NB4 (cell line): ENCODE data around the gene ACOT9.

ENCODE experiments used
- DNase-seq: peaks from one replicate; pipeline ENCODE4 v3.0.0; 2010; ENCODE audit warnings: low read depth
- H3K4me3 ChIP-seq: one replicate; pipeline ENCODE4 v1.5.1; 2011; ENCODE audit warnings: mild to moderate bottlenecking, low read depth, low read length, moderate library complexity
- MYC ChIP-seq: IDR thresholded peaks from 2 replicates; pipeline ENCODE4 v1.6.1; 2011; ENCODE audit warnings: low read depth, low read length
- POLR2A ChIP-seq: IDR thresholded peaks from 2 replicates; pipeline ENCODE4 v1.6.1; 2011; ENCODE audit warnings: mild to moderate bottlenecking; ENCODE audit not compliant: insufficient read length; ENCODE audit errors: extremely low read depth
- TF ChIP-seq, protein P1 (sequence below): IDR thresholded peaks from 2 replicates; pipeline ENCODE4 v1.6.1; 2011; ENCODE audit warnings: low read depth, low read length
- TF ChIP-seq, protein P2 (sequence below): IDR thresholded peaks from one replicate; pipeline ENCODE4 v1.5.1; 2012; ENCODE audit warnings: low read depth, low read length

Gene ACOT9

DNA sequence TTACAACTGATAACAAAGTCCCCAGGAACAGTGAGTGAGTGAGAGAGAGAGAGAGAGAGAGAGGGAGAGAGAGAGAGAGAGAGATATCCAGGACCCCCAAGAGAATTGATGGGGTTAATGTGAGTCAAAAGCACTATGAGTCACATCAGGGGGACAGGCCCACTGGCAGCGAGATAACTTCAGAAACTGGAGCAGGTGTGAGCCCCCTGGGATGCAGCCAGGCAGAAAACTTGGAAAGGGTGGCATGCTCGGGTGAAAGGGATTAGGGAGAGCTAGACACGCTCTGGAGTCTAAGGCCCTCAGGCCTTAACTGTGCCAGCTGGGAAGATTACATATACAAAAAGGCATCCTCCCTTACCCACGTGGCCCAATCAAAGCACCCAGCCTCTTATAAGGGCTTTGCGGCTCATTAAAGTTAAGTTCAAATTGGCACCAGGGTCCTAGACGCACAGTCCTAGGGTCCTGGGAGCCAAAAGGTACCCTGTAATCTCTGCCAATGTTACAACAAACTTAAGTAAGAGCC, 841 bp downstream of the ACOT9 start:
- no peak for TF ChIP-seq POLR2A
- TF ChIP-seq, protein P1, sequence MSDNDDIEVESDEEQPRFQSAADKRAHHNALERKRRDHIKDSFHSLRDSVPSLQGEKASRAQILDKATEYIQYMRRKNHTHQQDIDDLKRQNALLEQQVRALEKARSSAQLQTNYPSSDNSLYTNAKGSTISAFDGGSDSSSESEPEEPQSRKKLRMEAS: peak; percentile 43; the same call in 1 of the 2 replicates
- peak; percentile 42 for DNase-seq

DNA sequence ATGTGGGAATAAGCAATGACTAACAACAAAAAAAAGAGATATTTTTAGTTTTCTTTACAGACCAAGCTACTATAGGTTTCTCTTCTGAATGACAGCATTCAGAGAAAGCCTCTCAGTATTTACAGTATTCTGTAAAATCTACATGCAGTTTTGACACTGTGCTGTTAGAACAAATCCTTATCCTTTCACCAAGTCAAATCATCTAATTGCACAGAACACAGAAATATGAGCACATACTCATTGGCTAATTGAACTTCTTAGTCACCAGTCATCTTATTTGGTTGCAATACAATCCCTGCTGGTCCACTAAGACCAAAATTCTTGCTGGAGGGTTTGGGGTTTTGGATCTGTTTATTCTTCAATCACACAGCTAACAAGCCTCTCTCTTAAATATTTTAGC, 5.7 kb downstream of the ACOT9 start:
- no peak overlapping the region for H3K4me3 ChIP-seq
- TF ChIP-seq MYC: no peak
- TF ChIP-seq, protein P1: no peak
- TF ChIP-seq, protein P2, sequence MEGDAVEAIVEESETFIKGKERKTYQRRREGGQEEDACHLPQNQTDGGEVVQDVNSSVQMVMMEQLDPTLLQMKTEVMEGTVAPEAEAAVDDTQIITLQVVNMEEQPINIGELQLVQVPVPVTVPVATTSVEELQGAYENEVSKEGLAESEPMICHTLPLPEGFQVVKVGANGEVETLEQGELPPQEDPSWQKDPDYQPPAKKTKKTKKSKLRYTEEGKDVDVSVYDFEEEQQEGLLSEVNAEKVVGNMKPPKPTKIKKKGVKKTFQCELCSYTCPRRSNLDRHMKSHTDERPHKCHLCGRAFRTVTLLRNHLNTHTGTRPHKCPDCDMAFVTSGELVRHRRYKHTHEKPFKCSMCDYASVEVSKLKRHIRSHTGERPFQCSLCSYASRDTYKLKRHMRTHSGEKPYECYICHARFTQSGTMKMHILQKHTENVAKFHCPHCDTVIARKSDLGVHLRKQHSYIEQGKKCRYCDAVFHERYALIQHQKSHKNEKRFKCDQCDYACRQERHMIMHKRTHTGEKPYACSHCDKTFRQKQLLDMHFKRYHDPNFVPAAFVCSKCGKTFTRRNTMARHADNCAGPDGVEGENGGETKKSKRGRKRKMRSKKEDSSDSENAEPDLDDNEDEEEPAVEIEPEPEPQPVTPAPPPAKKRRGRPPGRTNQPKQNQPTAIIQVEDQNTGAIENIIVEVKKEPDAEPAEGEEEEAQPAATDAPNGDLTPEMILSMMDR: no peak
- no peak for TF ChIP-seq POLR2A
- DNase-seq: no peak

More for the DNA sequence above, 841 bp downstream of the ACOT9 start:
- H3K4me3 ChIP-seq: peak overlapping the region; percentile 67

DNA sequence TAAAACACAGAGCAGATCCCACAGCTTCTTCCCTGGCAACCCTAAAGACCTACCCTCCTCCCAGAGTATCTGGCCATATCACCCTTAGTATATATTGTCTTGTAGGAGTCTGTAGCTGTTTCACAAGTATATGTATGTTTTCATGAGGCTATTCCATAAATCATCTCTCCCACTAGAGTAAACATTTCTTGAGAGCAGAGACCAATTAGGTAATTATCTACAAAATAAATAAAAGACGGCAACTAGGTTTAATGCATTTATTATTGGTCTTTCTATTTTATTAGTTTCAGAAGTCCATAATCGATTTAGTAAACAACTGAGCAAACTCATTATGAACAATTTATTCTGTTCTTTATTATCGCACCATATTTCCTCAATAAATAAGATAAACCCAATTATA, 7.0 kb downstream of the ACOT9 start:
- H3K4me3 ChIP-seq: no peak overlapping the region
- DNase-seq: no peak
- TF ChIP-seq, protein P2: no peak
- TF ChIP-seq POLR2A (no peak), MYC (no peak)
- TF ChIP-seq, protein P1: no peak

DNA sequence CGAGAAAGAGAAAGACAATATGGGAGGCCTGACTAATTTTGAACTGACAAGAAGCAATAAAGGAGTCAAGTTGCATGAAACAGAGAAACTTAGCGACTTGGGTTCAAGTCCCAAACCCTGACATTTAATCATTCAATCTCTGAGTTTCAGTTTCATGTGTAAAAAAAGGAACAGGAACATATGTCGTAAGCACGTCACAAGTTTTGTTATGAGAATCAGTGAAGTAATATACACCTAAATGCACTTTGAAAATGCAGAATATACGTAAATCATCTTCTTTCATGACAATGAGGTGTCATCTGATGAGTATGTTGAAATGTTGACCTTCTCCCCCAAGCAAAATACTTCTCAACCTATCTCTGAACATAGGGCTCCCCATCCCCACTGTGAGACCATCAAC, 10.4 kb downstream of the ACOT9 start:
- DNase-seq: peak; percentile 23

DNA sequence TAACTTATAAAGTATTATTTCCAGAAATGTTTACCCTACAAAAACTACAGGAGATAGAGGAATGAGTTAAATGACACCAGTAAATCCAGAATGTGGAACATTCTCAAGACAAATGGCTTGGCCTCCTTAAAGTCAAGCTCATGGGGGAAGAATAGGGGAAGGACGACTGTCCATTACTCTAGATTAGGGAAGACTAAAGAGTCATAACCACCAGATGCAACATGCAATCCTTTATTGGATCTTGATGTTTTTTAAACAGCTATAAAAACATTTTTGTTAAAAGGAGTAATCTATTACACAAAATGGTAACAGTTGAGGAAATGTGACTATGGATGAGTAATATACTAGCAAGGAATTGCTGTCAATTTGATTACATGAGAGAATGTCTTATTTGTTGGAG, 11.1 kb downstream of the ACOT9 start:
- TF ChIP-seq POLR2A (no peak), MYC (no peak)
- TF ChIP-seq, protein P2: no peak
- TF ChIP-seq, protein P1: no peak
- no peak overlapping the region for H3K4me3 ChIP-seq
- no peak for DNase-seq

More for the DNA sequence above, 10.4 kb downstream of the ACOT9 start:
- no peak for TF ChIP-seq MYC
- TF ChIP-seq, protein P1: no peak
- TF ChIP-seq, protein P2: no peak
- TF ChIP-seq POLR2A: no peak
- H3K4me3 ChIP-seq: no peak overlapping the region

DNA sequence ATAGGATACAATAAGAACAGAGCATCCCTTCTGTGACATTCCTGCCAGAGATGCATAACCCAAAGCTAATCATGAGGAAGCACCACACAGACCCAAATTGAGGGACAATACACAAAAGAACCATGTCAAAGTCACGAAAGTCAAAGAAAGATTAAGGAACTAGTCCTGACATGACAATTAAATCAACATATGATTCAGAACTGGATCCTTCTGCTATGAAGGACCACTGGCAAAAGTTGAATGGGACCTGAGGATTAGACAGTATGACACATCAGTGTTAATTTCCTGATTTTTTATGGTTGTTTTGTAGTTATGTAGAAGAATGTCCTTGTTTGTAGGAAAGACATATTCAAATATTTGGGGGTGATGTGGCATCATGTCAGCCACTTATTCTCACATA, 13.9 kb downstream of the ACOT9 start:
- H3K4me3 ChIP-seq: no peak overlapping the region
- TF ChIP-seq, protein P2: no peak
- TF ChIP-seq POLR2A (no peak), MYC (no peak)
- TF ChIP-seq, protein P1: no peak
- no peak for DNase-seq
